Activated CD4-positive, CD25-positive, alpha-beta regulatory T cell (primary cell): ENCODE results near the gene GLDC.

ENCODE experiments used
- DNase-seq, 4 experiments: peaks; one replicate each; lab custom pipeline; 2025; lab: John Stamatoyannopoulos, UW

GLDC gene

DNA sequence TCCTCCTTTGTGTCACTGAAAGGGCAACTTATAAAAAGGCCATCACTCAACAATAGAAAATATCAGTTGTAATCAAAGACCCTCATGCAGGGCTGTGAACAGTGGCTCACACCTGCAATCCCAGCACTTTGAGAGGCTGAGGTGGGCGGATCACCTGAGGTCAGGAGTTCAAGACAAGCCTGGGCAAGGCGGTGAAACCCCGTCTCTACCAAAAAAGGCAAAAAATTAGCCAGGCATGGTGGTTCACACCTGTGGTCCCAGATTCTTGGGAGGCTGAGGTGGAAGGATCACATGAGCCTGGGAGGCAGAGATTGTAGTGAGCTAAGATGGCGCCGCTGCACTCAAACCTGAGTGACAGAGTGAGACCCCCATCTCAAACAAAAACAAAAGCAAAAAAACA is 24.7 kb downstream of the GLDC start:
- DNase-seq, result no peak

DNA sequence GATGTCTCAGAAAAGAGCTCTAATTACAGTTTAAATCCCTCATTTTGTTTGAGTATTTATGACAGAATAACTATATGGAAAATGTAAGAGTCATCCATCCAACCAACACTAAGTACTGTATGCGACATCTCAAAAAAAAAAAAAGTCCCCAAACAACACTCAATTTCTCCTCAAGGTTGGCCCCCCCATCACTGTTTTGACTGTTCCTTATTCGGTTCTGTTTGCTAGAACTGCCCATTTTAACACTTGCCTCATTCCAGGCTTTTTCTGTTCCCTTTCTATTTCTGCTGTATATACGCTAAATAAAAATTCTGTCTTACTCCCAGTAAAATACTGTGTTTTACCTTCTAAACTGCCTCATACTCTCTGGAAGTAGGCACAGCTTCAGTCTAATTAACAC is 25.2 kb downstream of the GLDC start:
- no peak for DNase-seq

DNA sequence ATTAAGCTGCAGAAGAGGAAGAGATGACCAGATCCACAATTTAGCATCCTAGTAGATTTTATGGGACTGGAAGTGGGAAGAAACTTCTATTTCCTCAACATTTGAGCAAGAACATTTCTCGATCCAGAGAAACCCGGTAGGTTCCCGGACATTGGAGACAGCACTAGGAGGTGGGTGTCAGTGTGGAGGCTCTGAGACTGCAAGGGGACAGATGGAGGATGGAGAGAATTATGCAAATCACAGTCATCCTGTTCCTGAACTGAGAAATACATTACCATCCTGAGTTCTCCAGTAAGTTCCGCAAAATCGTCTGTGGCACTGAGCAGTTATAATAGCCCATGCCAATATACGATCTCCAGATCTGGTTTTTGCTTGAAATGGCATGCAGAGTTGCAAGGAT is 25.6 kb downstream of the GLDC start:
- DNase-seq, result no peak

DNA sequence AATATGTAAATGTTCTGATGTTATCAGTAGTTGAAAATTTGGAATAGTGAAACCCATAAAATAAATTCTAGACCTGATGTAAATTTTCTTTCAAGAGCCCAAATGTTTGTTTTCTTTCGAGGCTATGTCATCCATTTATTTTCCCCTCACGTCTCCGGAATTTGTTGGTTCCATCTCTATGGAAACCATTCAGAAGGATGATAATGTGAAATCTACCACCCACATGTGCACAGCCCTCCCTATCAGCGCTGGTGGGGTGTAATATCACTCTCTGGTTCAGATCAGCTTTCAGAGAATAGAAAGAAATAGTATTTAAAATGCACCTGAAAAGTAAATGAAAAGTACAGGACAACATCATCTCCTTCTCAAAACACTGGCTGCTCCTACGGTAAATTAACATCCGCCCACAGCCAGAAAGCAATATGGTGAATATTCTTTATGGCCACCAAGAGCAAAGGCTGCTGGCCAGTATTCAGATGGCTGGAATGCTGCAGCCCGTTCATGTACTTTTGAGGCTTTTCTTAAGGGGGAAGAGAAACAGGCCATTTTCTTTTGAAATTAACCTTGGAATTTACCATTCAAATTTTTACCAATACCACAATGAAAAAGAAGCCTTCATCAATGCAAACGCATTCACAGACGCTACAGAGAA is 28.5 kb downstream of the GLDC start:
- no peak for DNase-seq

DNA sequence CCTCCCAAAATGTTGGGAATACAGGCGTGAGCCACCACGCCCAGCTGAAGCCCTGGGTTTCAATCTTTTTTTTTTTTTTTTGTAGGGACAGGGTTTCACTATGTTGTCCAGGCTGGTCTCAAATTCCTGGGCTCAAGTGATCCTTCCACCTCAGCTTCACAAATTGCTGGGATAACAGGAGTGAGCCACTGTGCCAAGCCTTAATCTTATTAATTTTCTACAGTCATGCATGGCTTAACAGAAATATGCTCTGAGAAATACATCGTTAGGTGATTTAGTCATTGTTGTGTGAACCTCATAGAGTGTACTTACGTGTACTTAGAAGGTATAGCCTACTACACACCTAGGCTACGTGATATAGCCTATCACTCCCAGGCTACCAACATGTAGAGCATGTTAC is 31.0 kb downstream of the GLDC start:
- DNase-seq, result no peak

DNA sequence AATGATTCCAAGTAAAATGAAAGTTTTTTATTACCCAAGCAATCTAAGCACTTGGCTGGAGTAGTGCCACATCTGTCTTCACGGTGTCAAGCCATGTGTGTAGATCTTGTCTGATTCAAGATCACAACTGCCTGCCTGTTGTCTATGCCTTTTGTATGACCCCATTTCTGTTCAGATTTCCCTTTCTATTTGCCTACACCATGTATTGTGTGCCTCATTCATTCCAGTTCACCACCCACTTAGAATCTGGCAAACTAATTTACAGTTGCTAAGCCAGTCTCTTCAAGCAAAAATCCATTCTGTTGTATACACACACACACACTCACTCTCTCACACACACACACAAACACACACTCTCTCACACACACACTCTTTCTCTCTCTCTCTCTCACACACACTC is 33.7 kb downstream of the GLDC start:
- DNase-seq, result no peak

DNA sequence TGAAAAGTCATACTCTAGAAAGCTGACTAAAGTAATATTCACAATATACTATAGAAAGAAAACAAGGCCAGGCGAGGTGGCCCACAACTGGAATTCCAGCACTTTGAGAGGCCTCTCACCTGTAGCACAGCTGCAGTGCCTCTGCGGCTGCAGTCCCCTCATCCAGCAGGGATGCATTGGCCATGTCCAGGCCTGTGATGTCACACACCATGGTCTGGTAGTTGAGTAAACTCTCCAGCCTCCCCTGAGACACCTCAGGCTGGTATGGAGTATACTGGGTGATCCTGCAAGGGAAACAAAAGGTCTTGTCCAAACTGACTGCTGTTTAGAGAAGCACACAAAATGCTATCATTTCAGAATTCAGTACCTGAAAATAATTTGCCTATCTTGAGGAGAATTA is 35.5 kb downstream of the GLDC start:
- no peak for DNase-seq

DNA sequence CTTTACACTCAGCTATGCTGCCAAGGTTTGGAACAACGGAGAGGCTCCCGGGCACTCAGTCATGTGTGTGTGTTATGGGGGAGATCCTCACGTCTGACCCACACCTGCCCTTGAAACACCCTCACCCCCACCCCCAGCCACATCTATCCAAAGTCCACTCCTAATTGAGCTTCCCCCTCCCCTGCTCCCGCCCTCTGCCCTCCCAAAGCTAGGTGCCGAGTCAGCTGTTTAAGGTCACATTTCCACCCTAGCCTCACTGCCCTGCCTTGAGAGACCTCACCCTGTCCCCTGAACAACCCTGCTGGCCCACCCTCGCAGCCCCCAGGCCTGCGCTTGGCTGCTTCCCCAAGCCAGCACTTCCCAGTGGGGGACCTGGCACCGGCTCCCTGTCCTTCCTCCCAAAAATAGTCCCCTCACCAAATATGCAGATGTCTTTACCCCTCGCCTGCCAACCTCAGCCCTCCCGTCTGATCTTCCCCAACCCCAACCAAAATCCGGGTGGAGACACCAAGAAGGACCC is 36.0 kb downstream of the GLDC start:
- no peak for DNase-seq

DNA sequence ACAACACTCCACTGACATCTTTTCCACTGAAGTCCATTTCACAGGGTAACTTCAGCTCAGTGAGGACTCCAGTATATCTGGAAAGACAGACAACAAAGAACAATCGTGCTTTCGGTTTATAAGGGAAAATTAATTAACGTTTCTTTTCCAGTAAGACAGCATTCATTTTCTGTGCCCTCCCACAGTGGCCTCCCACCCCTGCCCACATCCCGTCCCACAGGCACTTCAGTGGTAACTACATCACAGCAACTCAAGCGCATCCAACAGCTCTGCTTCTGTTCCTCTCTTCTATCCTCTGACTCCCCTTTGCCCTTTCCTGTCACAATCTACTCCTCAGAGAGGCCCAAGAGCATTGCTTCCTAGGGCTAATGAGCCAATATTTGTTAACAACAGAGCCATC is 40.3 kb downstream of the GLDC start:
- DNase-seq, result no peak

DNA sequence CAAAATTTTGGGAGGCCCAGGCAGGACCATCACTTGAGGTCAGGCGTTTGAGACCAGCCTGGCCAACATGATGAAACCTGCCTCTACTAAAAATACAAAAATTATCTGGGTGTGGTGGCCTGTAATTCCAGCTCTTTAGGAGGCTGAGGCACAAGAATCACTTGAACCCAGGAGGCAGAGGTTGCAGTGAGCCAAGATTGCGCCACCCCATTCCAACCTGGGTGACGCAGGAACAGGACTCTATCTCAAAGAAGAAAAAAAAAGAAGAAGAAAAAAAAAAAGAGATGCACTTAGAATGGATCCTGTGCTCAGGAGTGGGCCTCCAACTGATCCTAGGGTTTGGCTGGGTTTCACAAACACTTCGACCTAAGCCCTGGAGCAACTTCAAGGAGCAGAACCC is 45.1 kb downstream of the GLDC start:
- DNase-seq, result no peak

DNA sequence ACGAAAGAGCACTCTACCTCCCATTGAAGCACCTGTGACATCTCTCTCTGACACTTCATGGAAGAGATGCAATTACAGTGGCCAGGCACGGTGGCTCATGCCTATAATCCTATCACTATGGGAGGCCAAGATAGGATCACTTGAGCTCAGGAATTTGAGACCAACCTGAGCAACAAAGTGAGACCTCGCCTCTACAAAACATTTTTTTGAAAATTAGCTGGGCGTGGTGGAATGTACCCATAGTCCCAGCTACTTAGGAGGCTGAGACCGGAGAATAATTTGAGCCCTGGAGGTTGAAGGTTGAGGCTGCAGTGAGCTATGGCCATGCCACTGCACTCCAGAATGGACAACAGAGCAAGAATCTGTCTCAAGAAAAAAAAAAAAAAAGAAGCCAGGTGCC is 45.5 kb downstream of the GLDC start:
- DNase-seq, result no peak

DNA sequence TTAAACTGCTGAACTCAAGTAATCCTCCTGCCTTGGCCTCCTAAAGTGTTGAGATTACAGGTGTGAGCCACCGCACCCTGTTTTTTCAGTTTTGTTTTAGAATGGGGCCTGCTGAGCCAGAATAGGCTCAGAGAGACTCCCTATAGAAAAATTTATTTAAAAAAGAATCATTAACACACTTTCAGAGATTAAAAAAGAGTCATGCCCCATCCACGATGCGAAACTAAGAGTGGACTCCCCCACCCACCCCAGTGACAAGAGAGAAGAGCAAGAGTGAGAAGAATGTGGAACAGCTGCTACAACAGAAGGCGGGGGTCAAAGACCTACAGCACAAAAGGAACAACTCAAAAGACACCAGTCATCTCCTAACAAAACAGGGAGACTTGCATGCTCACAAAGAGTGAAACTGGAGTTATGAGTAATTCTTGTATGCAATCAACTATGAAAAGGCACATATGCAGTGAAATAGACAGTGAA is 47.2 kb downstream of the GLDC start:
- DNase-seq, result no peak

DNA sequence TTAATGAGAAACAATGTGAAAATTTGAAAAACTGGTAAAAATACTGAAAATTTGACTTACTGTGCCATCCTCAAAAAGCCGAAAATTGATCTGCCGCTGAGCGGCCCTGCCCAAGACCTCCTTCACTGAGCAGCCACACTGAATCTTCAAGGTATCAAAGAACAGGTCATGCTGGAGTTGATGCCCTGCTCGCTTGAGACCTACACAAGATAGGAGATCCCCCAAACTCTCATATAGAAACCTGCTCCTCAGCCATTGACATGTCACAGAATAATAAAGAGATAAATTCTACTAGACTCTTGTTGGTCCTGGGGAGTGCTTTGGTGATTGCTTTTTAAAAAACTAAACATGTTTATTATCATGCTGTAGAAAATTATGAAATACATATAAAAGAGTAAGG is 52.7 kb downstream of the GLDC start:
- no peak for DNase-seq

DNA sequence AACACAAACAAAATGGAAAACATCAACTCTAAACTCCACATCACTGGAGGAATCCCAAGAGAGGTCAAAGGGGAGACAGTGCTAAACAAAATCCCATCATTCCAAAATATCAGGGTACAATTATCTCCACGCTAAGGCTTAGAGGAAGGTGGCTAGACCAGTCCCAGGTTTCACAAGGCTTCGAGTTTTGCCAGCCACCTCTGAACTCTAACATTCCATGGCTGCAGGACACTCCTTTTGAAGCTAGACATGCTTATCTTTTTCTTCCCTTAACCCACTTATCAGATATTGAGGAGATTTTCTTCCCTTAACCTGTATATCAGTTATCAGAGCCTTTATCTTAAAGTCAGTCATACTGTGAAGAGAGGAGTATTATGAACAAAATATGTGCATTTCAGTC is 53.3 kb downstream of the GLDC start:
- DNase-seq, result no peak

DNA sequence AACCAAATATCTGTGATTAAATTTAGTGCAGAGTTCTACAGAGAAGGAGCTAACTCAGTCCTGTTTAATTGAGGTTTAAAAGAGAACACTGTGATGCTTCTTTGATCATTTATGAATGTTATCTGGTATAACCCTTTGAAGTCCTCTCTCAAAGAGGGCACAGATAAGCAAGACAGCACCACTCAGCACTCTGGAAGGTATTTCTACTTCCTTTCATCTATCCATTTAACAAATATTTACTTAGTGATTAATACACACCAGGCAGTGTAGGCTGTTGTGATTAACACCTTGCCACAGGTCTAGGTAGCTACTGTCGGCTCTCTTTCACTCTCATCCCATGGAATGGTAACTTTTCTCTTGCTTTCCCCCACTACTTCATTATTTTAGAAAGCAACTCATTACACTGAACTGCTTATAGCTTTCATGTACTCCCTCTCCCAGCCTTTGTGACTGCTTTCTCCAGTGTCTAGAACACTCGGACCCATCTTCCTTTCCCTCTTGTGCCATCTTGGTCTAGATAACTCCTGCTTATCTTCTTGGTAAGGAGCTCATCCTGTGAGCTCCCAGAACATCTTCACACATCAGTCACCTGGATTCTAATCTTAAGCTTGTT is 54.7 kb downstream of the GLDC start:
- DNase-seq, result no peak

DNA sequence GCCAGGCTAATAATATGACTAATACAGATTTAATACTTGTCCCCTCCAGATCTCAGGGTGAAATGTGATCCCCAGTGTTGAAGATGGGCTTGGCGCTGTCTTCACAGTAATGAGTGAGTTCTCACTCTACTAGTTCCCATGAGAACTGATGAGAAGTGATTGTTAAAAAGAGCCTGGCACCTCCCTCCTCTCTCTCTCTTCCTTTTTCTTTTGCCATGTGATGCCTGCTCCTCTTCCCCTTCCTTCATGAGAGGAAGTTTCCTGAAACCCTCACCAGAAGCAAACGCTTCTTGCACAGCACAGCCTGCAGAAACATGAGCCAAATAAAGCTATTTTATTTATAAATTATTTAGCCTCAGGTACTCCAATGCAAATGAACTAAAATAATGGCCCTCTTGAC is 55.2 kb downstream of the GLDC start:
- DNase-seq, result no peak

DNA sequence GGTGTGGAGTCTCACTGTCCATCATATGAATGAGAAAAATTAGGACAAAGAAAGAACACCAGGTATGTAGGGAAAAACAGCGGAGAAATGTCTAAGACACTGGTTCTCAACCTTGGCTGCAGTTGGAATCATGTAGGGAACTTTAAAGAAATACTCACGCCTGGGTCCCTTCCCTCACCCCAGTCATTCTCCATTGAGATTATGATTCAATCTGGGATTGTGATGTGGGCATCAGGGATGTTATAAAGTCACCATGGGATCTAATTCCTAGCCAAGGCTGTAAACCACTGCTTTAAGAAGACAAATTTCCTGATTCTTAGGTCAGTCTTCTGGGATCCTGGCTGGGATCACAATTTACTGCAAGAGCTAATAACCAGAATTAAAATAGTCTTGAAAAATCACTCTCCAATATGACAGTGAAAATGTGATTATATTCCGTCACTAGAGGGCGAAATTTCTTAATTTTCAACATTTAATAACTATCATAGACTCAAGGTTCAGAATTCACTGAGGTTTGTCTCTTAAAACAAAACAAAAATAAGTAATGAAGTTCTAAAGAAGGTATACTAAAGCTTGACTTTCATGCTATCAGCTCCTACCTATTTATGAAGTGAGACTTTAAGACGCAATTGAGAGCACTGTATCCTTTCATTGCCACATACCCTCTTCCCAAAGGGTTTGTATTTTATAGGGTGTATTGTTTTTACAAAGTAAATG is 60.5 kb downstream of the GLDC start:
- DNase-seq, result no peak

DNA sequence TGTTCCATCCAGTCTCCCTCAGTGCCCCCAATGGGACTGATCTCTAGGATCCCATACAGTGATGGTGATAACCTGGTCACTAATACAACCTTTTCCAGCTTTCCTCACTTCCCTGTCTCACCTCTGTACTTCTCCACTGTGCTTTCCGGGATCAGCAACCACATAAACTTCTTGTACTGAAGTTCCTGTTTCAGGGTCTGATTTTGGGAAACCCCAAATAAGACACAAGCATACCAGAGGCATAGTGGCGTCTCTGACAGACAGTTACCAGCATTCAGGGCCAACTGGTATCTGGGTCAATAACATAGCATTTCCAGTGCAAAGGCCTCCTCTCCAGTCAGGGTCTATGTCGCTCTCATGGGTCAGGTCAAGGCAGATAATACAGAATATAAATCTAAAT is 64.3 kb downstream of the GLDC start:
- DNase-seq, result no peak

DNA sequence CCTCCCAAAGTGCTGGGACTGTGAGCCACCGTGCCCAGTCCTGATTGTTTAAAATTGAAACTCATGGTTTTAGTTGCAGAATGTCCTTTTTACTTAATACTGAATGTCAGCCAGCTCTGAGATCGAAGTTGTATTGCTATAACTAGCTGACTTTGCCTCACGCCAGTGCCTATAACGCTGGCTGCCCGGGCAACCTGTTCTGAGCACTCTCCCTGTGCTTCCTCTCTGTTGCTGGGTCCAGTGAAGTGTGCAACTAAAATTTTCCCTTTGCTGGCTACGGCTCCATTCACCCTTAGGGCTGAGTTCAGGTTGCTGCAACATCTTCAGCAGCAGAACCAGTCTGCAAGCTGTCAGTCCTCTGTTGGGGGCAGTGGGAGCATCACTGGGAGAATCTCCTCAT is 65.9 kb downstream of the GLDC start:
- DNase-seq, result no peak

DNA sequence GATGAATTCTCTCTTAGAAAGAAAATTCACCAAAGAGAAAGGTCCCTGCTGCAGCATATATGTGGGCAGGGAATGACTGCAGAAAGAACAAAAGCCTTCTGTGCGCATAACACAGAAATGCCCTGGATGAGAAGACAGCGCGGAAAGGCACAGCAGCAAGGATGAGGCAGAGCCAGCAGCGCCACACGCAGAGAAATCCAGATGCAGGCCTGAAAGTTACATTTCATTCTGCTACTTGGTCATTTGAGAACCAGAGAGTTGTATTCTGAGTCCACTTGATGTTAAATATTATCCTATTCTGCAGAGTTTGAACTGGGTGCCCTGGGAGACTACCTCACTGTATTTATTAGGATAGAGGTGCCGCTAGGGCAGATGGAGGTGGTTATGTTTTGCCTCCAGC is 68.5 kb downstream of the GLDC start:
- DNase-seq, result no peak

DNA sequence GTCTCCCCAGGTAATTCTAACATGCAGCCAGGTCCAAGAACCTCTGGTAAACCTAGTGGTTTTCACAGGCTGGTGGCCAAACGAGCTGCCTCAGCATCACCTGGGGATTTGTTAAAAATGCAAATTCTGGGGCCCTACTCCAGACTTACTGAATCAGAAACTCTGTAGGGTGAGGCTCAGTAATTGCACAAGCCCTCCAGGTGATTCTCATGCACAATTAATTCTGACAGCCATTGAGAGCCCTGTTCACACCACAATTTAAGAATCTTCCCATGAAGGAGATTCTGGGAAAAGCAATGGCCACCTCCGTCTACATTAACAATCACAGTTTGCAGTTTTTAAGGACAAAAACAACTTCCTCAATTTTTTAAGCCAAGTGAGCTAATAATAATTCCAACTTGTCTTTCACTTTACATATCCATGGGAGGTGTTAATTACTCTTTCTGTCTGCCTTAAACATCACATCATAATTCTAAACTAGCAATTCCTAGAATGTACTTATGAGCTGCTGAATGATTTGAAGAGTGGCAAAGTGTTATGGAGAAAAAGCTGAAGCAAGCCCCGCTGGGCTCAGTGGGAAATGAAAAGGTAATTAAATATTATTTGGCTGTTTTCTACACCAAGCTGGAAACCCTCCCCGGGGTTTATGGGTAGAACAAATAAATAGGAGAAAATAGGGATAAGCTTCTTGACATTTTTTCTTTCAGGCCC is 70.0 kb downstream of the GLDC start:
- DNase-seq, result no peak

DNA sequence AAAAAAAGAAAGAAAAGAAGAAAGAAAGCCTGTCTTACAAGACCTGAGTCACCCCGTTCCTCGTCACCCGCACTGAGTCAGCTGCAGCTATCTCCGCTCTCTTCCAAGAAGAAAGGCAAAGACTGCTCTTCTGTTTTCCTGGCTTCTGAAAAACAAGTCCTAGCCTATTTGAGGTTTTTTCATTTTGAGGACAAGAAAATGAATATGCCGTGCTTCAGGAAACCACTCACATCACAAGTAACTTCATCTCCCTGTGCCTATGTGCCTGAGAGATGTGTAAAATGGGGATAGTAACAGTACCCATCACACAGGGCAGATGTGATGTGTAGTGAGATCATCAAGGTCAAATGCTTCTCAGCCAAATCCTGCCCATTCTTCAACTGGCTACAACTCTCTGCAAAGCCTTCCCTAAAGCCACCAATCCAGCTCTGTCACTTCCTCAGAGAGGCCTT is 78.4 kb downstream of the GLDC start:
- no peak for DNase-seq
